Measurements from ENCODE around the gene PLPP2. TPM values are rescaled to one million over a fixed set of nuclear protein-coding genes. Genes with fewer than 3 reads are reported as not detected.

The PLPP2 gene
- total RNA-seq, 1 donor from 2014 or later = 8.0 TPM

DNA sequence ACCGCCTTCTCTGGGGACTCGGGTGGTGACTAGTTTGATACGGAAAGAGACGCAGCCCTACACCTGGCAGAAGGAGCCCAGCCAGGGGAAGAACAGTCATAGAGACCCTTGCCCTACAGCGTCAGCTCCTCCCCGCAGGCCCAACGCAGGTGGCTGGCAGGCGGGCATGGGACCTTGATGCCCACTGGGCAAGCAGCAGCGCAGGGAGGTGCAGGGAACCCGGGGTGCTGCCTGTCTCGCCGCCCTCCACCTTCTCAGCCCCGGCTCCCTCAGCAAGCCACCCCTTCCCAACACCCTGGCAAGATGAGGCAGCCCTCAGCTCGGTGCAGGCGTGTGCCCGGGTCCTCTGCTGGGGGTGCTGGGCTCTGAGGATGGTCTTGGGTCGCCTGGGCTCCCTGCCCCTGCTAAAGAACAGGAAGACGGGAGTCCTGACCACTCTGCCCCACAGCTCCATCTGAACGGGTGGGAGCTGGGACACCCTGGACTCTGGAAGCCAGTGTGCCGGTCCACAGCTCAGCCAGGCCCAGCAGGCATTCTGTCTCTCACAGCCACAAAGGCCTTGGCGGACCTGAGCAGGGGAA is 44.4 kb upstream of the PLPP2 start:
- DNase-seq (ENCODE audit: low spot score in 2 of 2, unreplicated experiment in 2 of 2) = no peak
- Mint-ChIP-seq H3K4me3 (no peak overlapping the region), H3K27me3 (ENCODE audit: low read depth) (no peaks in the 10 kb centered on the region), H3K4me1 (peaks cover 16% of the 10 kb centered on the region), H3K27ac (peak overlapping the region; percentile 25), H3K36me3 (peaks cover 36% of the 10 kb centered on the region), H3K9me3 (peaks cover 21% of the 10 kb centered on the region)
- TF ChIP-seq, protein P1, sequence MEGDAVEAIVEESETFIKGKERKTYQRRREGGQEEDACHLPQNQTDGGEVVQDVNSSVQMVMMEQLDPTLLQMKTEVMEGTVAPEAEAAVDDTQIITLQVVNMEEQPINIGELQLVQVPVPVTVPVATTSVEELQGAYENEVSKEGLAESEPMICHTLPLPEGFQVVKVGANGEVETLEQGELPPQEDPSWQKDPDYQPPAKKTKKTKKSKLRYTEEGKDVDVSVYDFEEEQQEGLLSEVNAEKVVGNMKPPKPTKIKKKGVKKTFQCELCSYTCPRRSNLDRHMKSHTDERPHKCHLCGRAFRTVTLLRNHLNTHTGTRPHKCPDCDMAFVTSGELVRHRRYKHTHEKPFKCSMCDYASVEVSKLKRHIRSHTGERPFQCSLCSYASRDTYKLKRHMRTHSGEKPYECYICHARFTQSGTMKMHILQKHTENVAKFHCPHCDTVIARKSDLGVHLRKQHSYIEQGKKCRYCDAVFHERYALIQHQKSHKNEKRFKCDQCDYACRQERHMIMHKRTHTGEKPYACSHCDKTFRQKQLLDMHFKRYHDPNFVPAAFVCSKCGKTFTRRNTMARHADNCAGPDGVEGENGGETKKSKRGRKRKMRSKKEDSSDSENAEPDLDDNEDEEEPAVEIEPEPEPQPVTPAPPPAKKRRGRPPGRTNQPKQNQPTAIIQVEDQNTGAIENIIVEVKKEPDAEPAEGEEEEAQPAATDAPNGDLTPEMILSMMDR (IDR thresholded peaks at IDR 0.05; ENCODE audit: unreplicated experiment) = no peak

DNA sequence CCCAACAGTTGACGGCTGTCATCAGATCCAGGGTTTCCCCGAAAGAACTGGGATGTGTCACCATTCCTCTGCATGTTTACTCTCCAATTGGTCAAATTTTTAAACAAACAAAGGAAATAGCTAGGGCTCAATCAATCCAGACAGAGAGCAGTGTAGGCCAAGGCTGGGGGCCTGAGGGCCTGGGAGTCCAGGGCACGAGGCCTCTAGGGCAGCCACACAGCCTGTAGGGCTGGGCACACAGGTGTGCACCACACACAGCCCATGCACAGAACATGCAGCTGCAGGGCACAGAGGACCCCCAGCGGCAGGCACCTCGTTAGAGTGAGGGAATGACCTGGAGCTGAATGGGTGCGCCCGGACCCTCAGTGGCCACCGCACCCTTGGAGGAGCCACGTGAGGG is 43.9 kb upstream of the PLPP2 start:
- no peak overlapping the region for H3K27ac Mint-ChIP-seq
- no peak for DNase-seq (ENCODE audit: low spot score in 2 of 2, unreplicated experiment in 2 of 2)
- TF ChIP-seq, protein P1 (IDR thresholded peaks at IDR 0.05; ENCODE audit: unreplicated experiment) = no peak
- H3K36me3 Mint-ChIP-seq = peaks cover 40% of the 10 kb centered on the region
- peaks cover 12% of the 10 kb centered on the region for H3K4me1 Mint-ChIP-seq
- no peak overlapping the region for H3K4me3 Mint-ChIP-seq
- peaks cover 22% of the 10 kb centered on the region for H3K9me3 Mint-ChIP-seq
- H3K27me3 Mint-ChIP-seq (ENCODE audit: low read depth) = no peaks in the 10 kb centered on the region

DNA sequence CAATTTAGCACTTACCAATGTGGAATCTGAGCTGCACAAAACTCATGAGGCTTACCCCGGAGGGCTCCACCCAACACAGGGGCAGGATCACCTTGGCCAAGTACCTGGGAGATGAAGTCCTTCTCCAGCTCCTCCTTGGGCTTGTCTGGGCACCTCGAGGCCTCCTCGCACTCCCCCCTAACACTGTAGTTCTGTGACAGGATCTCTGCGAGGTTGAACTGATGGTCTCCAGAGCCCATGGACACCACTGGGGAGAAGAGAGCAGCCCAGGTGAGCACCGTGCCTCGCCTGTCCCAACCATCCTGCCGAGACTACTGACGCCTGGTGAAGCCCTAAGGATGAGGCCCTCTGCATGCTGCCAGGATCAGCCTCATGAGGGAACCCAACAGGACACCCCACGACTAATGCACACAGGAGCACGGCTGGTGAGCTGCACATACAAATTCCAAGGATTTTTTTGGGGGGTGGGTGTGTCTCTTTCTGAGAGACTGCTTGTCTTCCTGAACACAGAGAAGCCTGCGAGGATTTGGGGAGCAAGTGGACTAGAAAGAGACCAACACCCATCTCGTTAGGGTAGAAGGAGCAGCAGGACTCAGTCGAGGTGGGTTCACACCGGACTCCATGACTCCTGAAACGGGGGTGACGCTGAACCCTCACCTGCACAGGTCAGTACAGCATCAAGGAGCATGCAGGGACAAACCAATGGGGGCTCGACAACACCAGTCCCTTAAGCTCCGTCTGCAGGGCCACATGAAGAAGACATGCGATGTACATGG is 43.3 kb upstream of the PLPP2 start:
- Mint-ChIP-seq H3K4me3 (no peak overlapping the region), H3K4me1 (peaks cover 12% of the 10 kb centered on the region)

DNA sequence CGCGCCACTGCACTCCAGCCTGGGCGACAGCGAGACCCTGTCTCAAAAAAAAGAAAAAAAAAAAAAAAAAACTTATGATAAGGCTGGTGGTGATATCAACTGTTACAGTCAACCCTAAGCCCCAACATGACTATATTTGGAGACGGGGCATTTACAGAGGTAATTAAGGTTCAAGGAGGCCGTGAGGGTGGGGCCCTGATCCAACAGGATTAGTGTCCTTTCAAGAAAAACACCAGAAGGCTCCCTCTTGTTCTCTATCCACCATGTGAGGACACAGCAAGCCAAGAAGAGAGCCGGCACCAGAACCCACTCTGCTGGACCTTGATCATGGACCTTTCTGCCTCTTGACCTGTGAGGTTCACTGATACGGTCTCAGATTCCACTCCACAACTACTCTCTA is 39.3 kb upstream of the PLPP2 start:
- no peak for DNase-seq (ENCODE audit: low spot score in 2 of 2, unreplicated experiment in 2 of 2)
- H3K4me1 Mint-ChIP-seq = peaks cover 10% of the 10 kb centered on the region
- TF ChIP-seq, protein P1 (IDR thresholded peaks at IDR 0.05; ENCODE audit: unreplicated experiment) = no peak
- no peak overlapping the region for H3K27ac Mint-ChIP-seq
- H3K27me3 Mint-ChIP-seq (ENCODE audit: low read depth) = no peaks in the 10 kb centered on the region
- H3K9me3 Mint-ChIP-seq = peaks cover 19% of the 10 kb centered on the region
- peaks cover 46% of the 10 kb centered on the region for H3K36me3 Mint-ChIP-seq
- no peak overlapping the region for H3K4me3 Mint-ChIP-seq

More for the DNA sequence above, 43.3 kb upstream of the PLPP2 start:
- Mint-ChIP-seq H3K27ac (peak overlapping the region; percentile 17), H3K27me3 (ENCODE audit: low read depth) (no peaks in the 10 kb centered on the region), H3K9me3 (peaks cover 16% of the 10 kb centered on the region), H3K36me3 (peaks cover 40% of the 10 kb centered on the region)
- TF ChIP-seq, protein P1 (IDR thresholded peaks at IDR 0.05; ENCODE audit: unreplicated experiment) = no peak
- DNase-seq (ENCODE audit: low spot score in 2 of 2, unreplicated experiment in 2 of 2) = no peak

DNA sequence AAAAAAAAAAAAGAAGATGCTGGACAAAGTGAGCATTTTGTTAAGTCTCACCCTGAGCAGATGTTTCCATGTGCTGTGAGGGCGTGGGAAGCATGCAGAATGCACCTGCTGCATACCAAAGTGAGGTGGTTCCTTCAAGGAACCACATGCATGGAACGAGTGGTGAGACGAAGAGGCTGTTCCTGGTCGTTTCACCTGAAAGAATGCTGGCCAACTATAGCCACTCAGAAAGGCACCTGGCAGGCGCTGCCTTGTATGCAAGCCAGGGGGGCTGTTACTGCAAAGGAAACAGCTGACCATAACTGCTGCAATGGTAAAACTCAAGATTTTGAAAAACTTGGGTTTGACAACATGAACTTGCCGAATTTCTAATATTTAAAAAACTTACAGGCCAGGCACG is 38.7 kb upstream of the PLPP2 start:
- Mint-ChIP-seq H3K4me3 (no peak overlapping the region), H3K9me3 (peaks cover 19% of the 10 kb centered on the region), H3K4me1 (peaks cover 6% of the 10 kb centered on the region), H3K27ac (no peak overlapping the region), H3K36me3 (peaks cover 46% of the 10 kb centered on the region), H3K27me3 (ENCODE audit: low read depth) (no peaks in the 10 kb centered on the region)
- DNase-seq (ENCODE audit: low spot score in 2 of 2, unreplicated experiment in 2 of 2) = no peak
- TF ChIP-seq, protein P1 (IDR thresholded peaks at IDR 0.05; ENCODE audit: unreplicated experiment) = no peak

Measured in mesothelial cell of epicardium (in vitro differentiated cells).